SK-N-SH (cell line): ENCODE measurements around the gene ADGRG2. TPM values are rescaled to one million over a fixed set of nuclear protein-coding genes. Genes with fewer than 3 reads are reported as not detected.

ENCODE experiments used
- CTCF ChIA-PET: fragments of 300-600, 350-600 bp; formaldehyde crosslinking; extraction: SDS; loops from one replicate; lab custom pipeline; 2021; lab: Yijun Ruan, JAX
- POLR2A ChIA-PET: fragments of 350-600 bp; sonication (Branson Sonifier 250); formaldehyde crosslinking; extraction: SDS; loops from one replicate; lab custom pipeline; 2020; ENCODE audit warnings: antibody characterized with exemption, inconsistent platforms; lab: Yijun Ruan, JAX
- DNase-seq: peaks from one replicate; pipeline ENCODE4 v3.0.0; 2012
- H2AFZ ChIP-seq: fragments of 200-600 bp; sonication (generic); 2 replicates; pipeline ENCODE4 v1.8.1; 2016; ENCODE audit warnings: antibody characterized with exemption, mild to moderate bottlenecking, low read depth
- H3F3A ChIP-seq: fragments of 200-600 bp; sonication (generic); replicated peaks from 2 replicates; pipeline ENCODE3; 2016; ENCODE audit warnings: antibody characterized with exemption, mild to moderate bottlenecking; ENCODE audit not compliant: insufficient read depth
- H3K27ac ChIP-seq, 2 experiments: fragments of 200-500 bp in 1 of 2; fragments of 200-600 bp in 1 of 2; sonication (Bioruptor generic) in 1 of 2; sonication (generic), shearing (Covaris generic) in 1 of 2; 2 replicates each; pipeline versions ENCODE4 v1.5.1 to v1.6.1; 2014 to 2016; ENCODE audit warnings: low read depth in 2 of 2, inconsistent platforms in 1 of 2, low read length in 1 of 2, mild to moderate bottlenecking in 1 of 2, mixed read lengths in 1 of 2
- H3K27me3 ChIP-seq: fragments of 200-600 bp; sonication (generic), shearing (Covaris generic); 2 replicates; pipeline ENCODE4 v1.6.1; 2016; ENCODE audit warnings: mixed run types; ENCODE audit not compliant: insufficient read depth
- H3K36me3 ChIP-seq, 2 experiments: fragments of 200-500 bp in 1 of 2; fragments of 200-600 bp in 1 of 2; sonication (Bioruptor generic) in 1 of 2; sonication (generic) in 1 of 2; replicated peaks in 1 of 2; 2 replicates each; pipeline versions ENCODE3 to v1.5.1; 2014 to 2016; ENCODE audit warnings: low read length in 1 of 2, mild to moderate bottlenecking in 1 of 2; ENCODE audit not compliant: insufficient read depth in 2 of 2, control insufficient read depth in 1 of 2
- H3K4me1 ChIP-seq, 2 experiments: fragments of 200-500 bp in 1 of 2; fragments of 200-600 bp in 1 of 2; sonication (Bioruptor generic) in 1 of 2; sonication (generic), shearing (Covaris generic) in 1 of 2; 2 replicates each; pipeline versions ENCODE4 v1.5.1 to v1.6.1; 2014 to 2016; ENCODE audit warnings: low read depth in 1 of 2, low read length in 1 of 2, mixed run types in 1 of 2; ENCODE audit not compliant: insufficient read depth in 2 of 2, control insufficient read depth in 1 of 2
- H3K4me2 ChIP-seq: fragments of 200-600 bp; sonication (generic), shearing (Covaris generic); 2 replicates; pipeline ENCODE4 v1.6.1; 2017; ENCODE audit warnings: mixed run types
- H3K4me3 ChIP-seq, 2 experiments: fragments of 200-500 bp in 1 of 2; fragments of 200-600 bp in 1 of 2; sonication (Bioruptor generic) in 1 of 2; sonication (generic), shearing (Covaris generic) in 1 of 2; 2 replicates each; pipeline versions ENCODE4 v1.5.1 to v1.8.1; 2014 to 2016; ENCODE audit warnings: low read depth in 2 of 2, inconsistent platforms in 1 of 2, low read length in 1 of 2, mild to moderate bottlenecking in 1 of 2, mixed read lengths in 1 of 2, moderate library complexity in 1 of 2
- H3K79me2 ChIP-seq: fragments of 200-600 bp; sonication (generic); 2 replicates; pipeline ENCODE4 v1.8.1; 2017; ENCODE audit warnings: mild to moderate bottlenecking; ENCODE audit not compliant: insufficient read depth
- H3K9ac ChIP-seq: fragments of 200-600 bp; sonication (generic); 2 replicates; pipeline ENCODE4 v1.6.1; 2017; ENCODE audit warnings: mixed run types
- H3K9me2 ChIP-seq: fragments of 200-600 bp; sonication (generic); 2 replicates; pipeline ENCODE4 v1.6.1; 2017; ENCODE audit warnings: mixed run types
- H3K9me3 ChIP-seq: fragments of 200-600 bp; sonication (generic); 2 replicates; pipeline ENCODE4 v1.6.1; 2017; ENCODE audit warnings: mixed run types, mild to moderate bottlenecking, moderate library complexity
- H4K20me1 ChIP-seq: fragments of 200-600 bp; sonication (generic); 2 replicates; pipeline ENCODE4 v1.6.1; 2017; ENCODE audit warnings: mild to moderate bottlenecking, mixed run types; ENCODE audit not compliant: insufficient read depth
- CTCF ChIP-seq: fragments of 200-600 bp; sonication (generic); IDR thresholded peaks from 2 replicates; pipeline ENCODE4 v1.6.1; 2017; ENCODE audit warnings: antibody characterized with exemption, mild to moderate bottlenecking, moderate library complexity
- EP300 ChIP-seq, 2 experiments: IDR thresholded peaks; 2 replicates each; pipeline versions ENCODE4 v1.4.0 to v1.6.1; 2012; ENCODE audit warnings: borderline replicate concordance in 1 of 2, low read depth in 1 of 2, low read length in 1 of 2
- FOSL2 ChIP-seq: IDR thresholded peaks from 2 replicates; pipeline ENCODE4 v1.4.0; 2012; ENCODE audit warnings: low read depth, mild to moderate bottlenecking, moderate library complexity, borderline replicate concordance
- GATA2 ChIP-seq: sonication (generic); formaldehyde crosslinking; IDR thresholded peaks from 2 replicates; pipeline ENCODE4 v1.5.0; 2020; ENCODE audit warnings: mild to moderate bottlenecking, missing genetic modification reagents
- MEF2A ChIP-seq: IDR thresholded peaks from 2 replicates; pipeline ENCODE4 v1.4.0; 2012; ENCODE audit warnings: low read depth, borderline replicate concordance
- NRF1 ChIP-seq: IDR thresholded peaks from 2 replicates; pipeline ENCODE4 v1.6.1; 2012; ENCODE audit warnings: low read depth, mild to moderate bottlenecking, low read length
- RAD21 ChIP-seq: IDR thresholded peaks from 2 replicates; pipeline ENCODE4 v1.6.1; 2012; ENCODE audit warnings: mild to moderate bottlenecking, low read length
- RXRA ChIP-seq: IDR thresholded peaks from 2 replicates; pipeline ENCODE4 v1.4.0; 2012; ENCODE audit warnings: low read depth, mild to moderate bottlenecking, borderline replicate concordance
- USF2 ChIP-seq: fragments of 150-350 bp; IDR thresholded peaks from 2 replicates; pipeline ENCODE4 v1.6.1; 2017; ENCODE audit warnings: antibody characterized with exemption, low read length, low read depth, borderline replicate concordance
- WGBS: methylation state at CpG from one replicate; pipeline ENCODE4 v1.1.6; 2017; ENCODE audit warnings: low lambda C conversion rate; 5-methylcytosine and 5-hydroxymethylcytosine counted together
- polyA plus RNA-seq, 3 experiments: library from polyadenylated mRNA; depleted of rRNA; stranded (reverse); fragments of >200 nt; gene quantifications; 2 replicates each; pipeline ENCODE4 v1.2.3, GENCODE V29; 2012

ADGRG2 gene
- polyA plus RNA-seq, 1 of the 3 experiments (the other 2 are of a cell fraction): 0.08 TPM

- H3K9me3 ChIP-seq: no peaks in the 10 kb centered on the region
- POLR2A ChIA-PET: no interaction called here
- no peak overlapping the region for H3K9ac ChIP-seq
- CTCF ChIA-PET: interaction anchor here (1.5 kb wide), 1 partner anchor 30 kb away, joined by 3 read pairs; no protein-coding TSS in a partner anchor
- no peak overlapping the region for H3K27ac ChIP-seq
- H2AFZ ChIP-seq: no peak overlapping the region
- TF ChIP-seq FOSL2 (peak; percentile 24; the same call in 1 of the 2 replicates), EP300 (IDR thresholded peaks at IDR 0.05; ENCODE audit: borderline replicate concordance in 1 of 2, low read depth in 1 of 2, low read length in 1 of 2) (no peak)
- no peaks in the 10 kb centered on the region for H3K4me1 ChIP-seq
- no peaks in the 10 kb centered on the region for H3K9me2 ChIP-seq
- H3K4me2 ChIP-seq: no peak overlapping the region
- no peaks in the 10 kb centered on the region for H3F3A ChIP-seq
- H3K79me2 ChIP-seq: no peaks in the 10 kb centered on the region
- H3K27me3 ChIP-seq: no peaks in the 10 kb centered on the region
- WGBS: 35% methylated on average over 8 of the region's 8 CpGs
- H3K36me3 ChIP-seq: no peaks in the 10 kb centered on the region
- no peak overlapping the region for H3K4me3 ChIP-seq
- no peaks in the 10 kb centered on the region for H4K20me1 ChIP-seq
- no peak for DNase-seq
Measured at GRCh38 chrX:19046343-19047215, 75.7 kb downstream of the ADGRG2 start.

GRCh38 chrX:19040373-19040772 lies 81.9 kb downstream of the ADGRG2 start:
- Histone ChIP-seq H3K79me2 (no peaks in the 10 kb centered on the region), H3K36me3 (no peaks in the 10 kb centered on the region), H2AFZ (no peak overlapping the region), H3K4me2 (no peak overlapping the region), H4K20me1 (no peaks in the 10 kb centered on the region), H3K4me1 (no peaks in the 10 kb centered on the region), H3K9me2 (no peaks in the 10 kb centered on the region), H3K9ac (no peak overlapping the region), H3K27ac (no peak overlapping the region), H3F3A (no peaks in the 10 kb centered on the region), H3K27me3 (no peaks in the 10 kb centered on the region), H3K4me3 (no peak overlapping the region), H3K9me3 (no peaks in the 10 kb centered on the region)
- ChIA-PET POLR2A (no interaction called here), CTCF (interaction anchor here (0.6 to 3.8 kb wide), 18 partner anchors 10 to 976 kb away, joined by 3 to 30 read pairs (median 4); no protein-coding TSS in a partner anchor)
- TF ChIP-seq RAD21 (peak; percentile 46; the same call in 1 of the 2 replicates), MEF2A (no peak), GATA2 (CRISPR knock-in tag) (no peak), CTCF (peak; percentile 66), NRF1 (no peak), USF2 (no peak), RXRA (no peak)
- DNase-seq: no peak
- WGBS: 6% methylated on average over 3 of the region's 3 CpGs
